HG03025 (cell line): Measurements from ENCODE around the gene RAMP1.
"Not testable (repeated sequence)": the region's sequence is repeated elsewhere in the genome, so short reads cannot be mapped to it uniquely, and the experiment has no call there.

Experiments
- ATAC-seq: cut with Tn5 transposase; IDR thresholded peaks from one replicate; pipeline ENCODE4 v1.9.1; 2021; ENCODE audit warnings: mild to moderate bottlenecking, moderate library complexity; ENCODE audit not compliant: unreplicated experiment, low FRiP score

RAMP1 gene

GRCh38 chr2:237940828-237941227, 81.4 kb downstream of the RAMP1 start:
- no peak for ATAC-seq

- no peak for ATAC-seq
Observed at GRCh38 chr2:237941239-237941638, 81.8 kb downstream of the RAMP1 start.

GRCh38 chr2:237942513-237942899, 83.1 kb downstream of the RAMP1 start:
- no peak for ATAC-seq

- no peak for ATAC-seq
Observed at GRCh38 chr2:237943395-237944094, 84.1 kb downstream of the RAMP1 start.

GRCh38 chr2:237944302-237944701, 84.9 kb downstream of the RAMP1 start:
- no peak for ATAC-seq

GRCh38 chr2:237946423-237946822, 87.0 kb downstream of the RAMP1 start:
- no peak for ATAC-seq

- ATAC-seq: not testable (repeated sequence)
Observed at GRCh38 chr2:237951354-237951753, 91.9 kb downstream of the RAMP1 start.

GRCh38 chr2:237951878-237952277, 92.5 kb downstream of the RAMP1 start:
- ATAC-seq: no peak

GRCh38 chr2:237952851-237953250, 93.4 kb downstream of the RAMP1 start:
- ATAC-seq: no peak

GRCh38 chr2:237955640-237956401, 96.4 kb downstream of the RAMP1 start:
- ATAC-seq: no peak

- ATAC-seq: no peak
Observed at GRCh38 chr2:237956402-237956736, 96.9 kb downstream of the RAMP1 start.

GRCh38 chr2:237961637-237962036, 102.2 kb downstream of the RAMP1 start:
- ATAC-seq: no peak
